HG02763 (cell line): ENCODE data around the gene EP400.

Experiments
- ATAC-seq: cut with Tn5 transposase; IDR thresholded peaks from one replicate; pipeline ENCODE4 v1.9.1; 2021; ENCODE audit warnings: mild to moderate bottlenecking, moderate library complexity; ENCODE audit not compliant: unreplicated experiment

Gene EP400, protein sequence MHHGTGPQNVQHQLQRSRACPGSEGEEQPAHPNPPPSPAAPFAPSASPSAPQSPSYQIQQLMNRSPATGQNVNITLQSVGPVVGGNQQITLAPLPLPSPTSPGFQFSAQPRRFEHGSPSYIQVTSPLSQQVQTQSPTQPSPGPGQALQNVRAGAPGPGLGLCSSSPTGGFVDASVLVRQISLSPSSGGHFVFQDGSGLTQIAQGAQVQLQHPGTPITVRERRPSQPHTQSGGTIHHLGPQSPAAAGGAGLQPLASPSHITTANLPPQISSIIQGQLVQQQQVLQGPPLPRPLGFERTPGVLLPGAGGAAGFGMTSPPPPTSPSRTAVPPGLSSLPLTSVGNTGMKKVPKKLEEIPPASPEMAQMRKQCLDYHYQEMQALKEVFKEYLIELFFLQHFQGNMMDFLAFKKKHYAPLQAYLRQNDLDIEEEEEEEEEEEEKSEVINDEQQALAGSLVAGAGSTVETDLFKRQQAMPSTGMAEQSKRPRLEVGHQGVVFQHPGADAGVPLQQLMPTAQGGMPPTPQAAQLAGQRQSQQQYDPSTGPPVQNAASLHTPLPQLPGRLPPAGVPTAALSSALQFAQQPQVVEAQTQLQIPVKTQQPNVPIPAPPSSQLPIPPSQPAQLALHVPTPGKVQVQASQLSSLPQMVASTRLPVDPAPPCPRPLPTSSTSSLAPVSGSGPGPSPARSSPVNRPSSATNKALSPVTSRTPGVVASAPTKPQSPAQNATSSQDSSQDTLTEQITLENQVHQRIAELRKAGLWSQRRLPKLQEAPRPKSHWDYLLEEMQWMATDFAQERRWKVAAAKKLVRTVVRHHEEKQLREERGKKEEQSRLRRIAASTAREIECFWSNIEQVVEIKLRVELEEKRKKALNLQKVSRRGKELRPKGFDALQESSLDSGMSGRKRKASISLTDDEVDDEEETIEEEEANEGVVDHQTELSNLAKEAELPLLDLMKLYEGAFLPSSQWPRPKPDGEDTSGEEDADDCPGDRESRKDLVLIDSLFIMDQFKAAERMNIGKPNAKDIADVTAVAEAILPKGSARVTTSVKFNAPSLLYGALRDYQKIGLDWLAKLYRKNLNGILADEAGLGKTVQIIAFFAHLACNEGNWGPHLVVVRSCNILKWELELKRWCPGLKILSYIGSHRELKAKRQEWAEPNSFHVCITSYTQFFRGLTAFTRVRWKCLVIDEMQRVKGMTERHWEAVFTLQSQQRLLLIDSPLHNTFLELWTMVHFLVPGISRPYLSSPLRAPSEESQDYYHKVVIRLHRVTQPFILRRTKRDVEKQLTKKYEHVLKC (N-terminal part only)

DNA sequence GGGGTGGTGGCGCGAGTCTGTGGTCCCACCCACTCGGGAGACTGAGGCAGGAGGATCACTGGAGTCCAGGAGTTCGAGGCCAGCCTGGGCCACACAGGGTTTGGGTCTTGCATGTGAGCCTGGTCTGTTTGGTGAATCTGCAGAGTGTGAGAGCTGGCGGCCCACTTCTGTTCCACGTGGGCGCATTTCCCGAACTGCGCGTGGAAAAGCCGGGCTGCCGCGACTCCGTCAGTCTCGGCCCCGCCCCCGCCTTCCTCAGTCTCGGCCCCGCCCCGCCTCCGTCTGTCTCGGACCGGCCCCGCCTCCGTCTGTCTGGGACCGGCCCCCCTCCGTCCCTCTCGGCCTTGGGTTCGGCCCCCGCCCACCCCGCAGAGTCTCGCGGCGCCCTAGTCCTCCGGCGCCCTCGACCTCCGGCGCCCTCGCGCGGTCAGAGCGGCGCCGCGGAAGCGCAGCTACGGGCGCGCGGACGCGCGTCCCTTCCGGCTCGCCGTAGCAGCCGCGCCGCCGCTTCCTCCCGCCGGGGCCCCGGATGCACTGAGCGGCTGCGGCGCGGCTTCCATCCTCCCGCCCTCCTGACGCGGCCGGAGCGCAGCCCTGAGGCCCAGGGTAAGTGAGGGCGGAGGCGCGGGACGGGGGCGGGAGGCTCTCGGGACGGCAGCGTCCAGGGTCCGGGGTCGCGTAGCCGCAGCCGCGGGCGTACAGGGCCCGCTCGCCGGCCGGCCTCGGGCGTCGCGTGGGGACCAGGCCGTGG, at the start of gene EP400:
EP400 (plus strand) TSS at position 512 of the 751 bp plus-strand sequence. CDS start 10,678 bp downstream, outside the sequence.
- ATAC-seq: peak; percentile 93

DNA sequence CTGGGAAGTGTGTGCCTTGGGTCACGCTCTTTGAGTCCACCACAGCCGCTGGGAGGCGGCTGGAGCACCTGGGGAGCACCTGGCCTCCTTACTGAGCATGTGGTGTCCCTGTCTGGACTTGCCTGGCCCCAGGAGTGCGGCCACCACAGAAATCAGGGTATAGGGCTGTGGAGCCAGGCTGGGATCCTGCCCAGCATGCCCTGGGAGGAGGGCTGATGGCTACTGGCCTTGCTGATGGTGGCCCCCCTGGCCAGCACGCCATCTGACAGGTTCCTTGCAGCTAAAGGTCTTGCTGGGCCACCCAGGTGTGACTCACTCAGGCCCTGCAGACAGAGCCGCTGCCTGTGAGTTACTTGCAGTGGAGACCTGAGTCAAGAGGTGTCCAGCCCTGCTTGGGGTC, 49.3 kb upstream of the EP400 start:
- no peak for ATAC-seq

DNA sequence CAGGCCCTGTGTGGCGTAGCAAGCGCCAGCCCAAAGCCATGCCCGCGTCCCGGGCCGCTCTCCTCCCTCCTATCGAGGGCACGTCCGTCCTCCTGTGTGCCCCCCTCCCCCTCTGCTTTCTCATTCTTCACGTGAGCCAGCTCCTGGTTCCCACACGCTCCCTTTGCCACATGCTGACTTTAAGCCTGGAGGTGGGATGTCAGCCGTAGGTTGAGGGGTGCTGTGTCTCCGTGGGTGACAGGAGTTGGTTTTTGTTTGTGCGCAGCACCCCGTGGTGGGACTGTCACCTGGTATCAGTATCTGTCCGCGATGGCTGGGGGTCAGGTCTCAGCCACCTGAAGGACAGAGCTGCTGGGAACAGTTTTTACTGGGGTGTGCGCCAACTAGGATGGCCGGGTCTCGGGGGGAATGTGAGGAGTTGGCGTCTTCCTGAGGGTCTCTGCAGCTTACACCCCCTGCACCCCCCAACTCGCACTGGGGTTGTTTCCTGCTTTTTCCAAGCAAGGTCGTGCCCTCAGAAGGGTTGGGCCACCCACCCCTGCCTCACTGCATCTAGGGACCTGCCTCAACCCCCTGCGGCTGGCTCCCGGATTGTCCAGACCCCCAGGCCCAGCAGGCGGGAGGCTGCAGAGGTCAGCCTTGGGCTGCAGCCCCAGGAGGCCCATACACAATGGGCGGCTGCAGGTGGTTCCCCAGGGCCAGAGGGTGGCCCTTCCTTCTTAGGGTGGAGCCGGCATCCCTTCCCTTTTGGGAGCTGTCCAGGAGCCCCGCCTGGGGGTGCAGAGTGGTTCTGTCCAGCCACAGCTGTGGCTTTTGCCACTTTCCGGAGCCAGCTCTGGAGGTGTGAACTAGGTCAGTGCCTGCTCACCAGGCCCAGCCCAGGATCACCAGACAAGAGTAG, 48.1 kb upstream of the EP400 start:
- ATAC-seq: no peak

DNA sequence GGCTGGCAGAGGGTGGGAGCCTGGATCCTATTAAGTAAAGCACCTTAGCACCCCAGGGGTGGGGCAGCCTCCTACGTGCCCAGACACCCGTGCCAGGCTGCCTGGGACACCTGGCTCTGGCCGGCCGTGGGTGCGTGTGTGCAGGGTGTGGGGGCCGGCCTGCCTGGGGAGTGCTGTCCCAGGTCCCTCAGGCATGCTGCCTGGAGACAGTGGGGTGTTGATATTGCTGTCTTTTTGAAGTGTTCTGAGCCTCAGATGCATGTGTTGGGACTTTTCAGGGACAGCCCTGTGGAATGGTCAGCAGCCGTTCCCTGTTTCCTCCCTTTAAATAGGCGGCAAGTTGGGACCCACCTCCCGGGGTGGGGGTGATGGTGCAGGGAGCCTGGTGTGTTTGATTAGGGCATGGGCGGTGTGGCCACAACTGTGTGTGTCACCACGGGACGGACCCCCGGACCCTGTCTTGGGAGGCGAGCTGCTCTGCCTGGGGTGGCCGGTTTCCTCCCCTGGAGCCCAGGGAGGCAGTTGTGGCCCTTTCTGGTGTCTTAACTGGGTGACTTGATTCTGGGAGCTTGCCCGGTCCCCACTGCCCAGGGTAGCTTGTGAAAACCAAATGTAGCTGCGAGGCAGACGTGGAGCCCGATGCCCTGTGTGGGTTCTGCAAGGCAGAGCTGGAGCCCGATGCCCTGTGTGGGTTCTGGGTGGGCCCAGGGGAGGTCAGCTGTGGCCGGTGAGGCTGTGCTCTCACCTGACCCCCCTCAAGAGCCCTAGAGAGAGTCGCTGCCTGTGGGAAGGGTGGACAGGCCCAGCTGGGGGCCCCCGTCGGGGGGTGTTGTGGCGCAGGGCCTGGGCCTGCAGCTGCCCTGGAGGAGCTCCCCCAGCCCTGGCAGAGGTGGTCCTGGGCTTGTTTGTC, 47.2 kb upstream of the EP400 start:
- no peak for ATAC-seq

DNA sequence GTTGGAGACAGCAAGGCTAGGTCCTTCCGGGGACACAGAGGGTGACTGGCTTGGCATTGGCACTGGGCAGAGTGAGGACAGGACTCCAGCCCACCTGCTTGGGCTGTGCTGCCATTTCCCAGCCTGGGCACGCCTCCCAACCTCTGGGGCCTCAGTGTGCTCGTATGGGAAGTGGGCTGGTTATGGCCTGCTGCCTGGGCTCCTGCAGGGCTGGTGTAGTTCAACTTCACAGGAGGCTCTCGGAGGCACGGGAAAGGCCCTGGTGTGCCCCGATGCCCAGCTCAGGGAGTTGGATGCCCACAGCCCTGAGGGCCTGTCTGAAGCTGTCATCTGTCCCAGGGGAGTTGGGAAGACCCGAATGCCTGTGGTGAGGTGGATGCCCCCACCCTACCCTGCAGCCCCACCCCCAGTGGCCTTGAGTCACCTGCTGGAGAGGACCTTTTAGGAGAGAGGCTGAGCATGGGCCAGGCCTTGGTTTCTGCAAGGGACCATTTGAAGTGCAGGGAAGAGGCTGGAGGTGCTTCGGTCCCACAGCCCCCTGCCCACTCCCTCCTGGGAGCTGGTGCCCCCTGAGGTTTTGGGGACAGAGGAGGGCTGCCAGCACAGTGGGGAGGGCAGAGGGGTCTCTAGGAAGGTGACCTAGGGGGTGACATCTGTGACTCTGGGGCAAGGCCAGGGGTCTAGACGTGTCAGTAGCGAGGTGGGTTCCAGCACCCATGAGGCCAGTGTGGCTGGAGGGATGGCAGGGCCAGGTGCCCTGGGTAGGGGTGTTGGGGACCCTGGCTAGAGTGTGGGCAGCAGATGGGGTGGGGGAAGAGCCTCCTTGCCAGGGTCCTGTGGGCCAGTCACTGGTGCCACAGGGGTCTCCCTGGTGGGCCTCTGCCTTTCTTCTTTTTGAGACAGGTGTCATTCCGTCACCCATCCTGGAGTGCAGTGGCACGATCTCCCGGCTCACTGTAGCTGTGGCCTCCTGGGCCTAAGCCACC, 46.2 kb upstream of the EP400 start:
- ATAC-seq: no peak

DNA sequence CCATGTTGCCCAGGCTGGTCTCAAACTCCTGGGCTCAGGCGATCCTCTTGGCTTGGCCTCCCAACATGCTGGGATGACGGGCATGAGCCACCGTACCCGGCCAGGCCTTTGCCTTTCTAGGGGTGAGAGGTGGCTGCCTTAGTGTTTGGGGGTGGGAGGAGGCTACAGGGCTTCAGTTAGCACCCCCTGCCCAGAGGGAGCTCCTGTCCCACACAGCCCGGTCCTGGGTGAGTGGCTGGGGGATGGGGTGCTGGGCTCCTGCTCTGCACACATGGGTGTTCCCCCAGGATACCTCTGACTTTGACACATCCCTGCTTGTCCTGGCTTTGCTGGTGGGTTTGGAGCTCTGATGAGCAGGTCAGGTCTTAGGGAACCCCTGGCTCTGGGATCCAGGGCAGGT, 45.4 kb upstream of the EP400 start:
- ATAC-seq: no peak

DNA sequence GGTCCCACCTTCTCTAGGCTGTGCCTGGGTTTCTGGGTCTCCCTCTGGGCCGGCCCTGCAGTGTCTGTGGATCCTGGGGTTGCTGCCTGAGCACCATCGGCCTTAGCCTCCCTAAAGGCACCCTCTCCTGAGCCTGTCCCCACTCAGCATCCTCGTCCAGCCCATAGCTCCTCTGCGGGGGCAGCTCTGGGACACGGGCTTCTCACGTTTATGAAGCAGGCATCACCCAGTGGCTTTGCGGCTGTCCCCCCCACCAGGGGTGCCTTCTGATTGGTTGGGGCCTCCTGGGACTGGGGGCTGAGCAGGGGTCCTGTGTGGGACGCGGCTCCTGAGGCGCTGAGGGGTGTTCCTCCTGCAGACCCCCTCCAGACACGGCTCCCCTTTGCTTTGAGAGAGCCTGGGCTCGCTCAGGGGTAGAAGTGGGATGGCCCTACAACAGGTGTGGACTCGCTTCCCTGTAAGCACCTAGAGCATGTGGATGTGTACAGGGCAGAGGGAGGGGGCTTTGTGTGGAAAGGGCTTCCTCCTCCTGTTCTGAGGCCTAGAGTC, 44.6 kb upstream of the EP400 start:
- no peak for ATAC-seq

DNA sequence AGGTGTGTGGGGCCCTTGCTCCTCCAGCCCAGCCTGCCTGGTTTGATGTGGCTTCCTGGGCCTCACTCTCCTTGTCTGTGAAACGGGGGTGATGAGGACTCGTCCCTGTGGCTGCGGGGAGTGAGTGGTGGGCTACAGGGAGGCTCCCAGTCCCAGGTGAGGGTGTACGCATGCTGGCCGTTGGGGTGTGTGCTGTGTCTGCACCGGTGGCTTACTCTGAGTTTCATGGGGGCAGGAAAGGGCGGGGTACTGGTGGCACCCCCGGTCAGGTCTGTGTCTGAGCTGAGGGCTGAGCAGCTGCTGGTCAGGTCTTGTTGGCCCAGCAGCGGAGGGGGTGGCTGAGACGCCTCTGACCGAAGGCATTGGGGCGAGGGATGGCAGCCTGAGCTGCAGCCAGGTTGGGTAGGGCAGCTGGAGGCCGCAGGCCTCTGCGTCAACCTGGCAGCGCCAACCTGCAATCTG, 44.1 kb upstream of the EP400 start:
- no peak for ATAC-seq

DNA sequence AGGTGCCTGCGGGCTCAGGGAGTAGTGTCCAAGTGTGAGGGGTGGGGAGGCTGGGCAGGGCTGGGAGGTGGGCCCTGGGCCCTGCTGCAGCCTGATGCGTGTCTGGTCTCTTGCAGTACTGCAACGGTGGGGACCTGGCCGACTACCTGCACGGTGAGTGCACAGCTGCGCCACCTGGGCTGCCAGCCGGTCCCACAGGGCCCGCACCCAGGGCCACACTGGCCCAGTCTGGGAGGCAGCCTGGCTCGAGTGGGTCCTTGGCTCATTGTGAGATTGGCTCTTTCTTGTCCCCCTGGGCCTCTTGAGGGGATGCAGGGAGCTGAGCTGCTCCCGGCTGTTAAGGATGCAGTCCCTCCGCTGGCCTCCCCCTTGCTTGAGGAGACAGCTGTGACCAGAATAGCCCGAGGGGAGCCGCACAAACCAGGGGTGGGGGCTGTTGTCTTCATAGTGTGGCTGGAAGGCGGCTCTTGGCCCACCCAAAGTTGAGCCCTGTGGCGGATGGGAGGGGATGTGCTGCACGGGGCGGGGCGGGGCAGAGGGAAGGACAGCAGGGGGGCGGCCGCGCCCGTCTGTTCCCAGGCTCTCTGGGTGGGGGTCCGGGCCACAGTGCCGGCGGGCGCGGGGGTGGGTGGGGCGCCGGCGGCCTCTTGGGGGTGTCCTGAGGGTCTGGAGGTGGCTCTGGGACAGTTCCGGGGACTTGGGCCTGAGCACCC, 42.2 kb upstream of the EP400 start:
- no peak for ATAC-seq

DNA sequence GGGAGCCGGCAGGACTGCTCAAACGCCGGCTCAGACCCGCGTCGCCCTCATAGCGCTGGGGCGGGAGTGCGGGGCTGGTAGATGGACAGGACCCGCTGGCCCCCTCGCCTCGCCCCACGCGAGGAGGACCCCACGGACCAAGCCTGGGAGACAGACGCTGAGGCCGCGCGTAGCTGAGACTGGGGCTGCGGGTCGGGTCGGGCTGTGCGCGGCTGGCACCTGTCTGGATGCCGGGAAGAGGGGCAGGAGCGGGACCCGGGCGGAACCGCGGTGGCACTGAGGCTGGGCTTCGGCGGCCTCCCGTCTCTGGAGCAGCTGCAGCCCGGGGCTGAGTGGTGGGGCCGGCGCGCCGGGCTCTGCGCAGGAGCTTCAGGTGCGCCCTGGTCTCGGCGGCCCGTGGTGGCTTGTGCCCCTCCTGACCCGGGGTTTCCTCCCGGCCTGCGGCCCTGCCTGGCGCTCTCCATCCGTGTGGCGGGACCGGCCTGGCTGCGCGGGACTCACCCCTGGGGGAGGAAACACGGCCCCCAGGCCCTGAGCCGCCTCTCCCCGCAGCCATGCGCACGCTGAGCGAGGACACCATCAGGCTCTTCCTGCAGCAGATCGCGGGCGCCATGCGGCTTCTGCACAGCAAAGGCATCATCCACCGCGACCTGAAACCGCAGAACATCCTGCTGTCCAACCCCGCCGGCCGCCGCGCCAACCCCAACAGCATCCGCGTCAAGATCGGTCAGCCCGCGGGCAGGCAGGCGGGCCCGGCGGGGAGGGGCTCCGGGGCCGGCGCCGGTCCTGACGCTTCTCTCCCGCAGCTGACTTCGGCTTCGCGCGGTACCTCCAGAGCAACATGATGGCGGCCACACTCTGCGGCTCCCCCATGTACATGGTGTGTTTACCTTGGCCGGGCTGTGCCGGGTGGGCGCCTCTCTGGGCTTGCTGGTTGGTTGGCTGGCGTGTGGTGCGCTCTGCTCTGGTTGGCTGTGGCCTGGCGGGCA, 41.4 kb upstream of the EP400 start:
- ATAC-seq: no peak

DNA sequence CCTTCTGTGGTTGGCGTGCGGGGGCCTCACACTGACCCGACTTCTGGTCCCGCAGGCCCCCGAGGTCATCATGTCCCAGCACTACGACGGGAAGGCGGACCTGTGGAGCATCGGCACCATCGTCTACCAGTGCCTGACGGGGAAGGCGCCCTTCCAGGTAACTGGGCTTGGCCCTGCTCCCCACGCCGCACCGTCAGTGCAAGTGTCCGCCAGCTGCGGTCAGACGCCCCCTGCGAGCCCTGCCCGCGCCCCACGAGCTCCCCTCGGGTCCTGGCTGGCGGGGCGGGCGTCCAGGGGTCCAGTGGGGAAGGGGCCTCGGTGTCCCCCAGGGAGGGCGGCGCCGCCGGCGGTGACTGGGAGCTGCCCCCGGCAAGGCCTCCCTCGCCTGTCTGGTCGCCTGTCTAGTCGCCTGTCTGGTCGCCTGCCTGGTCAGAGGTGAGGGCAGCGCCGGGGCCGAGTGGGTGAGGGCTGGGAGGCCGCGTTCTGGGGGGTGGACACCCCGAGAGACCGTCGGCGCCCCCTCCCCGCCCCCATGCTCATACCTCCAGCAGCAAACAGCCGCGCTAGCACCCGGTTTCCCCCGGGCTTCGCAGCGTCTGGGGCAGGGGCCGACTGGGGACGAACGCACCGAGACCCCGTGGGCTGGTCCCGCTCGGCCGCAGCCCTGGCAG, 40.5 kb upstream of the EP400 start:
- ATAC-seq: no peak

DNA sequence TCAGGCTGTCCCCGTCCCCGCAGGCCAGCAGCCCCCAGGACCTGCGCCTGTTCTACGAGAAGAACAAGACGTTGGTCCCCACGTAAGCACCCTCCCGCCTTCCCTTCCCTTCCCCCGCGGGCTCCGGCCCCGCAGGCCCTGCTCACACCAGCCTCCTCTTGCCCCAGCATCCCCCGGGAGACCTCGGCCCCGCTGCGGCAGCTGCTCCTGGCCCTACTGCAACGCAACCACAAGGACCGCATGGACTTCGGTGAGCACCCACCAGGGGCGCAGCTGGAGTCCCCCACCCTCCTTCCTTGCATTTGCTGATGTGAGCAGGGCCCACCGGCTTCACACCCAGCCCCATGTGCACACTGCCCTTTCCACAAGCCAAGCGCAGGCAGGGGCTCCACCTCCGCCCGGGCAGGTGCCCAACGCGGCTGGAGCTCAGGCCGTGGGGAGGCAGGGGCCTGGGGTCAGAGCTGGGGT, 40.0 kb upstream of the EP400 start:
- no peak for ATAC-seq

DNA sequence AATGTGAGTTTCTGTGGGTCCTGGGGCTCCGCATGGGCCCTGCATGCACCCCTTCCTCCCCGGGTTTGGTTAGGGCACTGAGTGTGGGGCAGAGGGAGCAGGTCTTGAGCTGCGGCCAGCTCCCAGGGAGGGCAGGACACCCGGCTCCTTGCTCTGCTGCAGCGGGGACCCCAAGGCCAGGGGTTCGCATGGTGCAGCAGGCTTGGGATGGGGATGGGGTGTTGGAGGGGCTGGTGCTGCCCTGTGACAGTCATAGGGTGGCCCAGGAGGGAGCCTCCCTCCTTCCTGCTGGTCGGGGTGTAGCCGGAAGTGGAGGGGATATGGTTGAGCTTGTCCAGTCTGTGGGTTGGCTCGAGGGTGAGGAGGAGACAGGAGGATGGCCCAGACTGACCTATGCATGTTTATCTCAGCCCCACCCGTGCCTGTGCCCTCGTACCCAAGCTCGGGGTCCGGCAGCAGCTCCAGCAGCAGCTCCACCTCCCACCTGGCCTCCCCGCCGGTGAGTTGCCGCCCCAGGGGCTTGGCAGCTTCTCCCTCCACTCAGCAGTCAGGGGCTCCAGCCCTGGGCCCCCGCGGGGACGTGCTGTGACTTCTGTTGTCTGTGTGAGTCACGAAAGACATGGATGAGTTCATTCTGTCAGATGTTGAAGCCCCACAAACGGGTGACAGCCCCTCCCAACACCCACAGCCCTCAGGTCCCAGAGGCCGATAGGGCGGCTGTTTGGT, 39.3 kb upstream of the EP400 start:
- no peak for ATAC-seq
